ENCODE measurements around the gene ST7L.

The ST7L gene

DNA sequence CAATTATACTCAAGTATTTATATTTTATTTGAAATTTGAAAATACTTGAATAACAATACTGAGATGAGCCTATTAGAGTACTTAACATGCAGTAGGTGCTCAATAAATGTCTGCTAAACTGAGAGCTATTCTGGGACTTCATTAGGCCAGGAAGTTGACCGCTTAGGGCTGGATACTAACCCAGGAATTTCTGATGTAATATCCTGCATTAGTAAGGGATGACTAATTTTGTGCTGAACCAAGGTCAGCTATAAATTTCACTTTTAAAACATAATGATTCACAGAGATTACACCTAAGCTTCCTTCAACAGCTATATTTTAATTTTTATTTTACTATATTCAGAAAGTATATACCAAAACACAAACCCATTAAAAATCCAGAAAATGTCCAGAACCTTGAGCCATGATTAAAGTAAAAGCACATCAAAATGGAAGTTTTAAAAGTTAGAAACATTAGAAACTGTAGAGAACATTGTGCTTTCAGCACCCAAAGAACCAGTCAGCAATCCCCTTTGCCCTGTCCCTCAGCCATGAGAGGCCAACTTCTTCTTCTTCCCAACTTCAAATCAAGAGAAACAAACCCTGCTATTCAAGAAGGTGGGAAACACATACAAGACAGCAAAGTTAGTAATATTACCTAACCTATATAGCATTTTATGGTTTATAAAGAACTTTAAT lies 74.8 kb downstream of the ST7L start:
- no peak for DNase-seq

DNA sequence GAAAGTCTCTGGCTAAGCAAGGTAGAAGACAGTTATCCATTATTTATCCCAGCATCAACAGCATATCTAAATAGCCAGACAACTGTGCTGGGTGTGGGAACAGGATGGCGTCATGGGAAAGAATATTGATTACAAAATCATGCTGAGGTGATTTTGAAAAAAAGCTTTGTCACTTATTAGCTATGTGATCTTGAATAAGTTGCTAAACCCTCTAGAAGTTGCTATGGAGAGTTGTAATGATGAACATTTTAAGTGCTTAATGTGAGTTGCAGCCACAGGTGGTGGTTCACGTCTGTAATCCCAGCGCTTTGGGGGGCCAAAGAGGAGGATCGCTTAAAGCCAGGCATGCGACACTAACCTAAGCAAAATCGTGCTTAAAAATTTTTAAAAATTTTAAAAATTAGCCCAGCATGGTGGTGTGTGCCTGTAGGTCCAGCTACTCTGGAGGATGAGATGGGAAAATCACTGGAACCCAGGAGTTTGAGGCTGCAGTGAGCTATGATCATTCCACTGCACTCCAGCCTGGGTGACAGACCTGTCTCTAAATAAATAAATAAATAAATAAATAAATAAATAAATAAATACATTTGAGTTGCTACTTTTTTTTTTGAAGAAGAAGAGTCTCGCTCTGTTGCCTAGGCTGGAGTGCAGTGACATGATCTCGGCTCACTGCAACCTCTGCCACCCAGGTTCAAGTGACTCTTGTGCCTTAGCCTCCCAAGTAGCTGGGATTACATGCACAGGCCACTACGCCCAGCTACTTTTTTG lies 76.6 kb downstream of the ST7L start:
- no peak for DNase-seq

DNA sequence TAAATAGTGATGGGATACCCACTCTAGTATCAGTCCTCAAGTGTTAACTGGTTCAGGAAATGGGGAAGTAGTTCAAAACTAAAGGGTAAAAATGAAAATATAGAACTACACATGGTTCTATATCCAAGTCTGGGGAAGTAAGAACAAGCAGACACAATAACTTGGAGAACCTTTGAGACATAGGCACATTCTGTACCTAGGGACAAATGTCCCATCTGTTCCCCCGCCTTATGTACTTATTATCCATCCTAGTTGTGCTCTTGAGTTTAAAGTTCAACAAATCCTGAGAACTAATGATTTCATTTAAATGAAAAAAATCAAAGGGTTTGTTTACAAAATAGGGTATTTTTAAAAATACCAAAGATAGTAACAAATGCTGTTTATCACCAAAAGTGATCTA lies 77.6 kb downstream of the ST7L start:
- DNase-seq: no peak

DNA sequence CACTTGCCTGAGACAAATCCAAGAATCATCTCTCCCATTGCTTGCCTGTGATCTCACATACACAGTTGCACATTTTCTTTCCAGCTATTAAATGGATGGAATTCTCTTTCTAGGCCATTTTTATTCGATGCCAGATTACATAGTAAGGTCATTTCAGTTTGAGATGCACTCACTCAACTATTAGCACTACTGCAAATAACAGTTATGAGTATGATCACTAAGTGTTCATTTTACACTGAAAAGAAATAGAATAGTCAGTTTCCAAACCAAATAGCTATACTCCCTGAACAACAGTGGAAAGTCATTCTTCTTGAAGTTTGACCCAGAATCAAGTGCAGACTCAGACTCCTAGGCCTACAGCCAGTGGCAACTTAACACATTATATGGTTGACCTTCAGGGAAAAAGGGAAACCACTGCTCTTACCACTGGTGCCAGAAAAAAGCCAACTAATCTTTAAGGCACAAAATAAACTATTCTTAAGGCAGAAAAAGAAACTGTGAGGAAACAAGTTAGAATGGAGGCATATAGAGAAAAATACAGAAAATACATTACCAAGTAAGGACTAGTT lies 78.6 kb downstream of the ST7L start:
- no peak for DNase-seq

DNA sequence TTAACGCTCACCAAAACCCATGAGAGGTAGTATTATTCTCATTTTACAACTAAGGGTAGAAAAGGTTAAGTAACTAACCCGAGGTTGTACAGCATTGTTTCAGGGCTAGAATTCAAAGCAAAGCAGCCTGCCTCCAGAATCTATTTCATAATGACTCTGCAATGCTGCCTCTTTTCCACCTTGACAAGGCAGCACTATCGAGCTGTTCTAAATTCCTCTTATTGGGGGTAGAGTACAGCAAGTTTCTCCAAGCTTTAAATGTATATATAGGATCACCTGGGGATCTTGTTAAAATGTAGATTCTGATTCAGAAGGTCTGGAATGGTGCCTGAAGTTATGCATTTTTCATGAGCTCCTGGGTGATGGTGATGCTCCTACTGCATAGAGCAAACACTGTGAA lies 80.1 kb downstream of the ST7L start:
- DNase-seq: no peak

DNA sequence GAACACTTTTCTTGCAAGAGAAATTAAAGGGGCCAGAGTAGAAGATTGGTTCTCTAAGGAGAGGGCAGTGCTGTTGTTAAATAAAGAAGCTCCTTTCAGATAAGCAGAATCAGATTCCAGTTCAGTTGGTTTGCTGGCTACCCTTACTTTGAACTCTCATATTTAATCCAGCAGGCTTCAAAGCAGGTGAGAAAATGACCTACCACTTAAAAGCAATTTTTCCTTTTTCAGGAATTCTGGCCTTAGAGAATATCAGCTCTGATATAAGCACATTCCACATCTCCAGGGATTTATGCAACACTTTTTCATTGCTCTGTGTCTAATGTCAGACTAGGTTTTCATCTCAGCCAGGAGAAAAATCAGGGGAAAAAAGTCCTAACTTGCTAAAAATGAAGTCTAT lies 81.5 kb downstream of the ST7L start:
- DNase-seq: no peak

DNA sequence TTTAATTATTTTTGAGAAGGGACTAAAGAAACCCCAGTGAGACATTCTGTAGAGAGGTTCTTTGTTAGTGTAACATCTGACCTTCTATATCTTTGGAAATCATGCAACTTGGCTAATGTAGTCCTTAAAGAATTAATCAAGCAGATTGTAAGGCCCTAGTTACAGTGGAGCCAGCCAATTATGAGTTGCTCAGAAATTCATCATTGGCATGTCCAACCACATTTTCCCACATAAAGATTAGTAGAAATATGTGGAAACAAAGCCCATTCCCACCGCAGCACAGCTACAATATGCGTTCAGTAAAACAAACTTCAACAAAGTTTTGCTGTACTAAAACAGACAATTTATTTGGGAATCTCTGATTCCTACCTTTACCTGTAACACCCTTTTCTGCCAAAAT lies 82.4 kb downstream of the ST7L start:
- DNase-seq: no peak

DNA sequence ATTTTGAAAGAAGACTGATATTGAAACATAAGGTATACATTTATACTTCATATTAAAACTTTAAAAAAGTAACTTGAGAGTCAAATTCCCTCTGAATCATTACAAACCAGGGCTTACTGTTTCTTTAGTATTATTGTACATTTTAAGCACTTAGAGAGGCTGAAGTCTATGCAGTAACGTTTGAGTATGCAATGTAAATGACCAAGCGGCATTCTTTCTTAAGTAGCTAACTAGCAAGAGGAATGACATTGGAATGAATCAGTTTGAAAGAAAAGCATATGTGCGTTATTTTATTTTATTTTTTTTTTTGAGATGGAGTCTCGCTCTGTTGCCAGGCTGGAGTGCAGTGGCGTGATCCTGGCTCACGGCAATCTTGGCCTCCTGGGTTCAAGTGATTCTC lies 85.9 kb downstream of the ST7L start:
- no peak for DNase-seq

DNA sequence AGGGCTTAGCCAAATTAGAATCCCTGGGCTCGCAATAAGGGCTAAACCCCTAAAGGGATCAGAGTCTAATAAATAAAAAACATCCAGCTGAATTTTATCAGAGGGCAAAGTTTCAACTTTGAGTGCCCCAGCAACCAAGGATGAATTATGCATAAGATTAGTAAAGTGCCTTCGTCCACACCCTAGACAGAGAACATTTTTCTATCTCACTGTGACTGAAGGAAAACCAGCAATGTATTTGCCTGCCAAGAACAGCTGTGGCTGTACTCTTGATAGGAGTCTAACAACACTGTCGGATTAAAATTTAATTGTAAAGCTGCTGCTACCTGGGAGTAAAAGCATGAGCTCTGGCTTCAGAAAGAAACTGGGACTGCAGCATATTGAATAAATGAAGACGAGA lies 86.9 kb downstream of the ST7L start:
- DNase-seq: no peak

DNA sequence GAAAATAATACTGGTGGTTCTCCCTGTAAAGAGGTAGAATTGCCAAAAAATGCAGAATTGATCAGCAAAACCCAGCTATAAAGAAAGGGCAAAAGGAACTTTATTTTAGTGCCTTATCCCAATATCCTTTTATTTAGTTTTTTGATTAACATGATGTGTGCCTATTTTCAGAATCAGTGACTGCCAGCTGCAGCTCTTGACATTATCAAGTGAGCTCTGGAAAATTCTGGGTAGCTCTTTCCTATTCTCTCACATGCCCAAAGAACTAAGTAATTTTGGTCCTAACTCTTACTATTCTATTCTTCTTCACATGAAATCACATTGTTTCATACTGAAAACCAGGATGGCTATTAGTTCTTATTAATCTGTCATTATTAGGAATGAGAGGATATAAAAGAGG lies 88.1 kb downstream of the ST7L start:
- no peak for DNase-seq

DNA sequence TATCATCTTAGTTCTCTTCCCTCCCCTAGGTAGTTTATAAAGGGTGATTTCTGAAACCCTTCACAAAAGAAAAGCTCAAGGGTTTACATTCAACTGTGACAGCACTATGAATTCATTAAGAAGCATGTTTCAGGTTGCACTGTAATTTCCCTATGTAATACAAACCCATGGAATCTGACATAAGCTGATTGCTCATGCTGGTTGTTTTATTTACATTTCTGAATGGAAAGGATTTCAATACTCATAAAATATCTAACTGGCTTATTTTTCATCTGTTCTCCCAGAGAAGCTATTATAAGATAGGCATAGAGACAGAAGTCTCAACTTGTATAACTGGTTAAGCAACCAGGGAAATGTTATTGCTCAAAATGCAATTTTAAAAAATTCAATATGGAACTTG lies 89.6 kb downstream of the ST7L start:
- DNase-seq: no peak

DNA sequence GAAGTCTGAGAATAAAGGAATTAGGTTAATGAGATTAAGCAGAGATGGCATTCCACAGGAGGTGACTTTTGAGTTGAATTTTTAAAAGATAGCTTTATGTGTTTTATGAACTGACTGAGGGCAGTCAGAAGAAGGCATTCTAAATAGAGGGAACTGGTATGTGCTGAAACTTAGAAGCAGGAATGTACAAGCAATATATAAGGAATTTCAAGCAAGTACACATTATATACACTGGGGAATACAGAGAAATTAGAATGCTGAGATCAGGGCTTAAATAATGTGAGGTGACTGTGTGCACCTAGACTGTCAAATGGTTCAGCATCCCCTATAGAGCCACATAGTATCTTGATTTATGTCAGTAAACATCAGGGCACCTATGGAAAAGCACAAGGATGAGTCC lies 90.9 kb downstream of the ST7L start:
- no peak for DNase-seq

DNA sequence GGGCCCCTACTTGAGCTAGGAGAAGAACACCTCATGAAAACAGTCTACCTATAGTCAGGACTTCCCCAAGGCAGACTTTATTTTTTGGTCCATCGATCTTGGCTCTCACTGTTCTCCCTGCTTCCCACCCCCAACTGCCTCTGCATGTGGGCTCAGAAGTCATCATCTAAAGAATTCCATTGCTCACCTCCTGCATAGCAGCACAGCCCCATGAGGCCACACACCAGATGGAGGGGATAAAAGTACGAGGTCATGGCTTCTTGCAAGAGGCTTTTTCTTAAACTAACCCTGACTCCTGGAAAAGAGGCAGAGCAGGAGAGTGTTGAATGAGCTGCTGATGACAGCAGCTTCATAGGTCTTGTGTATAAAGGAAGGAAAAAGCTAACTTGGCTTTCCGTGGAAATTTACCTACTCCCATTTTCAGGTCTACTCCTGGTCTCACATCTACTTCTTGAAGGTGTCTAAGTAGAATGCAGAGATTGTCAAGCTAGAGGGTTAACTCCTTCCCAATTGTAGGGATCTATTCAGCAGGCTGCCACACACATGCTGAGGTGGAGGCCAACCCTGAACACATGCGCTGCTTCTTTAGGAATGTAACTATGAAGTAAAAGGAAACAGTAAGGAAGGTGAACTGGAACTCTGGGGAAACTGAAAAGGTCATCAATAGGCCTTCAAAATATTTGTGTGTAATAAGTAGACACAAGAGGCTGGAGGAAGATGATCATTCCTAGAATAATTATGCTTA lies 91.5 kb downstream of the ST7L start:
- no peak for DNase-seq

DNA sequence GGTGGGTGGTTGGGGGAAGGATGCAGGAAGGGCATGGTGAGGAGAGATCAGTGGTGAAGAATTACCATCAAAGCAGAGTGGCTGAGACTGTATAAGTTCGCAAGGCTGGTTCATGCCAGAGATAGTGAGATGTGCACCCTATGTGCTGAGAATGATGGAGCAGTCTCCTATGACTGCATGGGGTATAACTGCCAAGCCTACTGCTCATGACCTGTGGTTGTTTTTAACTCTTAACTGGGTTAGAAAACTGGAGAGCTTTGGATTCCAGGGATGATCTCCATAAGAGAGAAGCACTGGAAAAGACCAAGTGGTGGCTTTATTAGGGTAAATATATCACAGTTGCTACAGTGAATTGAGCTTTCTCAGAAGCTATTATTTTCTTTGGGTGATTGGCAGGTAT lies 94.0 kb downstream of the ST7L start:
- DNase-seq: no peak

DNA sequence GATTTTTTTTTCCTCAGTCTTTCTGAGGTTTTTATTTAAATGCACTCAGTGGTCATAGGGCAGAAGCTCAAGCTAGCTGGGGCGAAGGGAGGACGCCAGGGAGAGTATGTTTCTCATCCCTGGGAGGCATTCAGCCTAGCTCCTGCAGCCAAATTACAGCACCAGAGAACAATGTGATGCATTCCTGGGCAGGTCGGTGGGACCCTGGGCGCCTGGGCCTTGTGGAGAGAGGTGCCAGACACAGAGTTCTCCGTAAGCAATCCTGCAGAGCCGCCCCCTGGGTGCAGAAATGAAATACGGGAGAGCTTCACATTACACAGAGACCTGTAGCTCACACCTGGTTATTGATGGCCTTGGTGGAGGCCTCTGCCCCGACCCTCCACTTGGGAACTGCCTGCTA lies 94.7 kb downstream of the ST7L start:
- DNase-seq: no peak

DNA sequence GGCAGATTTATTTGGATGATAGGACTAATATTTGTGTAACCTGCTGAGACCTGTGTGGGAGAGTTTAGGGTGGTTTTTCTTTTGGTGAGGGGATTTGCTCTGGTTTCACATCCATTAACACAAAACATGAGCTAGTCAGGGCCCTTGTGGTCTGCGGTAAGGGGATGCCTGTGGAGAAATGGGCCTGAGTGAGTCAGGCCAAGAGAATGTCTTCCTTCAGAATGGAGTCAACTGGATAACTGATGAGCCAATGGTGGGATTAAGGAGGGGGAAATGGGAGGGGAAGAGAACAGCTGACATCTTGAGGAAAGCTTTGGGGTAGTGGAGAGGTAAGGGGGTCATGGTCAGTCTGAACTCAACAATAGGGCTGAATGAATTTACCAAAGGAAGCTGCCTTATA lies 96.3 kb downstream of the ST7L start:
- no peak for DNase-seq

DNA sequence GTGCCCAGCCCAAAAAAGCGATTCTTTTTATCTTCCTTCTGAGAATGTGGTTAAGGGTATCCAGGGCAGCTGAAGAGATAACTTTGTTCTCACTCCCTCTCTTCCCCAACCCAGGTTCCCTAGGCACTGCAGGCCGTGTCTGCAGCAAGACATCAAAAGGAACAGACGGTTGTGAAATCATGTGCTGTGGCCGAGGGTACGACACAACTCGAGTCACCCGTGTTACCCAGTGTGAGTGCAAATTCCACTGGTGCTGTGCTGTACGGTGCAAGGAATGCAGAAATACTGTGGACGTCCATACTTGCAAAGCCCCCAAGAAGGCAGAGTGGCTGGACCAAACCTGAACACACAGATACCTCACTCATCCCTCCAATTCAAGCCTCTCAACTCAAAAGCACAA lies 98.8 kb downstream of the ST7L start:
- DNase-seq: no peak

DNA sequence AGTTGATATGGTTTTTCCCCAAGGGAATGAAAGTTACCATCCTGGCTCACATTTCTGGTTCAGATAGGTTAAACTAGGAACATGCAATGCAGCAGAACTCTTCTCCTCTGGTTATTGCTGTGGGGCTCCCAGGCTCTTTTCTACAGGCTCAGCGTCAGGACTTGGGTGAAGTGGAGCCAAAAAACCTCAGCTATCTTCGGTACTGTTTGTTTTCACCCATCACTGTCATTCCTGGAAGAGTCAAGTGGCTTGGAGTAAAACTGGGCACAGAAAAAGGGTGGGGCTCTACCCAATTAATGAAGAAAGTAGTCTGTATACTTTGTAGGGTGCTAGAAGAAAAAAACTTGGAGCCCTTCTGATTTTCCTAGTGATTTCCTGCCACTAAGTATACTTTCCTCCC lies 100.8 kb downstream of the ST7L start:
- DNase-seq: no peak

DNA sequence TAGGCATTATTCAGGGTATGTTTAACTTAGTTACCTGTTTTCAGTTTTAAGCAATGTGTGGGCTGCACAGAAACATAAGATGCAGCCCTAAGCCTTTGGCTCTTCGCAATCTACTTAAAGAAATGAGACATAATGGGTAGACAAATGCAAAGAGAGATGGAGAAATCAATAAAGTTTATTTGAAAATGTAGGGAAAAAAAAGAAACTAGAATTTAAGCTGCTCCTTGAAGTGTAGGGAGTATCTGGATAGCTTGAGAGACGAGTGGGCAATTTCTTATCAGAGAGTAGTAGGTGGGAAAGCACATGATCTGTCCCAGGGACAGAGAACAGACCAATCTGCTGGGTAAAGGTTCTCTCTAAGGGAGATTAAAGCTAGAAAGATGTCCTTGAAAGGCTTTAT lies 101.3 kb downstream of the ST7L start:
- DNase-seq: no peak

DNA sequence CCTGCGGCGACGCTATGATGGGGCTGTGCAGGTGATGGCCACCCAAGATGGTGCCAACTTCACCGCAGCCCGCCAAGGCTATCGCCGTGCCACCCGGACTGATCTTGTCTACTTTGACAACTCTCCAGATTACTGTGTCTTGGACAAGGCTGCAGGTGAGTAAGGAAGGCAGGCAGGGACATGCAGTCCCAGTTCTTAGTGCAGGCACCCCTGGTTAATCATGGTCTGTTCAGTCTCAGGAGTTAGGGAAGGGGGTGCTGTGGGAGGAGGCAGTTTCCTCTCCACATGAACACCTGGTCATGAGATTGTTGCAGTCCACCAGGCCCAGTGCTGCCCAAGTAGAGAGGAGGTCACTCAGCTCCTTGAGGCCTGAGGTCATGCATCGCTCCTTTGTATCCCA lies 101.7 kb downstream of the ST7L start:
- DNase-seq: no peak

DNA sequence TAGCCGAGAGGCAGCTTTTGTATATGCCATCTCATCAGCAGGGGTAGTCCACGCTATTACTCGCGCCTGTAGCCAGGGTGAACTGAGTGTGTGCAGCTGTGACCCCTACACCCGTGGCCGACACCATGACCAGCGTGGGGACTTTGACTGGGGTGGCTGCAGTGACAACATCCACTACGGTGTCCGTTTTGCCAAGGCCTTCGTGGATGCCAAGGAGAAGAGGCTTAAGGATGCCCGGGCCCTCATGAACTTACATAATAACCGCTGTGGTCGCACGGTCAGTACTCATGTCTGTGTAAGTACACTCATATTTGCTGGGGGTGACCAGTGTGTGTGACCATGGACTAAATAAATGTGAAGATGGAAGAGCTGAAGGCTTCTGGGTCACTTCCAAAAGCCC lies 102.8 kb downstream of the ST7L start:
- no peak for DNase-seq

DNA sequence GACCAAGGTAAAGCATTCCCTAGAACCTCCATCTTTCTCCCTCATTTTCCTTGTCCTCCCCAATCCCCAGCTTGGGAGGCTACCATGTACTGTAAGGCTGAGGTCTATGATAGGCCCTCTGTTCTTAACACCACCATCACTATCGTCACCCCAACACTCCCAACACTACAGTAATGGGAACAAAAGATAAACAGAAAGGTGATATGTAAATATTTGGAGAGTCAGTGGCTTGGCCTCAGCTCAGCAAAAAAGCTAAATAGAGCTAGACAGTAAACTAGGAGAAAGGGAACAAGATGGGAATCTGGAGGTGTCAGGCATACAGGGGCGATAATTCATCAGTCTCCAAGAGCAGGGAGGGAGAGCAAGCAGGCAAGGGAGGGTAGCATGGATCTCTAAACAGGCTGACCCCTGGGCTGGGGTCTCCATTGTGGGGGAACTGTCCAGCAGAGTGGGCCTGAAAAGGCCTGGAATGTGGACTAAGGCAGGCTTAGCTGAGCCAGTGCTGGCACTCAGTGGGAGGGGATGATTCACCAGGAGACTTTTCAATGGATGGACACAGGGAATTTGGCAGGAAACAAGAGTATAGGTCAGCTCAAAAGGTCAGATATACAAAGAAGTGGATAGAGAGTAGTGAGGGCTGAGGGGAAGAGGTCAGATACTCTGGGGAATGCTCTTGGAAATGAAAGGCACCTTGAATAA lies 103.5 kb downstream of the ST7L start:
- DNase-seq: no peak

DNA sequence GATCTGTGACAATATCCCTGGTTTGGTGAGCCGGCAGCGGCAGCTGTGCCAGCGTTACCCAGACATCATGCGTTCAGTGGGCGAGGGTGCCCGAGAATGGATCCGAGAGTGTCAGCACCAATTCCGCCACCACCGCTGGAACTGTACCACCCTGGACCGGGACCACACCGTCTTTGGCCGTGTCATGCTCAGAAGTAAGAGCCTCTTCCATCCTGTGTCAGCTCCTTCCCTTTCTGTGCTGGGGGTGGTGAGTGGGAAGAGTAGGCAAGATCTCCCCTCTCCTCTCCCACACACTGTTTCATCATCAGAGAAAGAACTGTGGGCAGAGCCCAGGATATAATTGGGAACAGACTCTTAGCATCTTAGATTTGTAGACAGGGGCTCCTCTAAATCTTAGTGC lies 104.0 kb downstream of the ST7L start:
- no peak for DNase-seq

Measured in COR-L47 (cell line).